GM18520 (cell line): ENCODE data around the gene NUDT17.
A peak's percentile ranks its signal among the peaks of the same experiment; 100 is the strongest.
"Not testable (repeated sequence)": the region's sequence is repeated elsewhere in the genome, so short reads cannot be mapped to it uniquely, and the experiment has no call there.

ENCODE experiments used
- ATAC-seq: cut with Tn5 transposase; IDR thresholded peaks from one replicate; pipeline ENCODE4 v1.9.1; 2021; ENCODE audit not compliant: unreplicated experiment

The NUDT17 gene

DNA sequence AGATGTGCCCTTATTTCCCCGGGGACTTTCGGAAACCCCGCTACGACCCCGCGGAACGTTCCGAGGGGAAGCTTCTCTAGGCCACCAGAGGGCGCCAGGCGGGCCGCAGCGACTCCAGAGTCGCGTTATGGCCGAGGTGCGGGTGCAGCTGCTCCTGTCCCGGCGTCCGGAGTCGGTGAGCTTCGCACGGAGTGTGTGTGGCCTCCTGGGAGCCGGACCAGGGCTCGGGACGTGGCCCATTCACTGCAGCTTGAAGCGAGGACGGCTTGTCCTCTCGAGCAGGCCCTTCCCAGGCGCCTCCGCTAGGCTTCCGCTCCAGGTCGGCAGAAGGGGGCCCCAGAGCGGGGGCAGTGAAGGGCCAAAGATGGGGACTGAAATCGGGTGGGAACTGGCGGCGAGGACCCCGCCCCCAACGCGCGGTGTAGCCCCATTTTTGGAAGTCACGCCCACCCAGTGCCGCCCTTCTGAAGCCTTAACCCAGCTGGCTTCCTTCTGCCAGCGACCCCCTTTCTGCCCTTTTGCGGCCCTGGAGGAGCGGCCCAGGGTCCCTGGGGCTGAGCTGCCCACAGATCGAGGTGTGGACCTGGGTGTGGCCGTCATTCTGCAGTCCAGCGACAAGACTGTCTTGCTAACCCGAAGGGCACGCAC is at the start of gene NUDT17:
Gene NUDT17 (plus strand): TSS at position 117 of the 648 bp plus-strand sequence. CDS start 11 bp downstream, at position 128.
- ATAC-seq = peak; percentile 37

- ATAC-seq = no peak
Observed at GRCh38 chr1:145796753-145797152, 48.7 kb upstream of the NUDT17 start.

GRCh38 chr1:145799806-145800205 is 45.6 kb upstream of the NUDT17 start:
- ATAC-seq = no peak

GRCh38 chr1:145804235-145805045 is 41.0 kb upstream of the NUDT17 start:
- ATAC-seq = no peak

- no peak for ATAC-seq
Observed at GRCh38 chr1:145805057-145805456, 40.4 kb upstream of the NUDT17 start.

GRCh38 chr1:145806408-145806807 is 39.0 kb upstream of the NUDT17 start:
- ATAC-seq = no peak

DNA sequence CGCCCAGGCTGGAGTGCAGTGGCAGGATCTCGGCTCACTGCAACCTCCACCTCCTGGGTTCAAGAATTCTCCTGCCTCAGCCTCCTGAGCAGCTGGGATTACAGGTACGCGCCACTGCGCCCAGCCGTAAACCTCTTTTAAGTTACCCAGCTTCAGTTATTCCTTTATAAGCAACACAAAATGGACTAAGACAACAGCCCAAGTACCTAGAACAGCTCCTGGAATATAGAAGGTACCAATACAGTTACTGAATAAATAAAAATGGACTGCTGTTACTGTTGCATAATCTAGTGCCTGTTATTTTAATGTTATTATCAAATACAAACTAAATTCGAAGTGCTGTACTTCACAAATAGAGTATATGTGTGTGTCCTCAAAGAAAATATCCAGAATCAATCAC is 38.6 kb upstream of the NUDT17 start:
- no peak for ATAC-seq

- ATAC-seq = not testable (repeated sequence)
Observed at GRCh38 chr1:145812977-145813810, 32.2 kb upstream of the NUDT17 start.

GRCh38 chr1:145818095-145818494 is 27.3 kb upstream of the NUDT17 start:
- not testable (repeated sequence) for ATAC-seq

- not testable (repeated sequence) for ATAC-seq
Observed at GRCh38 chr1:145822779-145823331, 22.6 kb upstream of the NUDT17 start.

- peak; percentile 80 for ATAC-seq
Observed at GRCh38 chr1:145823565-145824498, 21.6 kb upstream of the NUDT17 start, which contains the start of the genes POLR3C and RNF115. Gene POLR3C, plus strand, starts transcription at chr1:145824200. Its CDS starts 1,577 bp downstream, at chr1:145825777. Gene RNF115, minus strand, starts transcription at chr1:145824095. Its CDS starts 222 bp downstream, at chr1:145823873.

- ATAC-seq = no peak
Observed at GRCh38 chr1:145824499-145824842, 21.0 kb upstream of the NUDT17 start.

- ATAC-seq = no peak
Observed at GRCh38 chr1:145826030-145826429, 19.4 kb upstream of the NUDT17 start.

DNA sequence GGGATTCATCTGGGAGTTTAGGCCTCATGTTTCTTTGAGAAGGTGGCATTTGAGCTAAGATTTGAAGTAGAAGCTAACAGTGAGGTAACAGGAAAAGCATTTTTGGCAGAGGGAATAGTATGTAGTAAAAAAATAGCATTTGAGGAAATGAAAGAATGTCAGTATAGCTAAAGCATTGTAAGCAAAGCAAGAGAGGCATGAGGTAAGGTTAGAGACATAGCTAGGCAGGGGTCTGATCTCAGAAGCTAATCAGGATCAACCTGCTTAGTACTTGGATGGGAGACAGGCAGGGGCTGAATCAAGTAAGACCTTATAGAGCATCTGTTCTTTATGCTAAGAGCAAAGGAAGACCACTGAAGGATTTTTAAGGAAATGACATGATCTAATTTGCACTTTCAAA is 17.5 kb upstream of the NUDT17 start:
- no peak for ATAC-seq

DNA sequence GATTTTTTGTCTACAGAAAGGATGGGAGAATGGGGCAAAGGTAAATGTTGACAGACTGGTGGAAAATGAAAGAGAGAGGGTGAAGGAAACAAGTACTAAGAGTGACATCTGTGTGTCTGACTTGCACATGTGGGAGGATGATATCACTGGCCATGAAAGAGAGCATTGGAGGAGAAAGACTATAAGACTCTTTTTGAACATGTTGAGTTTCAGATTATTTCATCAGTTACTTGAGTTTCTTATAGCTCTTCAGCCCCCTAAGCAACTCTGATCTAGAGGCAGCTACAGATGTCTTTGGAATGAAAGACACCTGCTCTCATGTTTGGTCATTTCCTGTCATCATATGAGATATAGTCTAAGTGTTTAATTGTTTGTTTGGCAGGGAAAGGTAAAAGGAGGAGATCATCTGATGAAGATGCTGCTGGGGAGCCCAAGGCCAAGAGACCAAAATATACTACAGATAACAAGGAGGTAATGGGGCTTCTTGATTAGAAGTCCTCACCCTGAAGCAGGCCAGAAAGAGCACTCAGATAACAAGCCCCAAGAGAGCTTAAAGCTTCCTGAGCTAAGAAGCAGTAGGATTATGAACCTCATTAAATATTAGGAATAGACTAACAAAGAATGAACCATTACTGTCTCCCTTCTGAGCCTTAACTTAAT is 16.9 kb upstream of the NUDT17 start:
- ATAC-seq = no peak

GRCh38 chr1:145830810-145831209 is 14.6 kb upstream of the NUDT17 start:
- not testable (repeated sequence) for ATAC-seq

GRCh38 chr1:145837656-145838055 is 7.8 kb upstream of the NUDT17 start:
- ATAC-seq = no peak

DNA sequence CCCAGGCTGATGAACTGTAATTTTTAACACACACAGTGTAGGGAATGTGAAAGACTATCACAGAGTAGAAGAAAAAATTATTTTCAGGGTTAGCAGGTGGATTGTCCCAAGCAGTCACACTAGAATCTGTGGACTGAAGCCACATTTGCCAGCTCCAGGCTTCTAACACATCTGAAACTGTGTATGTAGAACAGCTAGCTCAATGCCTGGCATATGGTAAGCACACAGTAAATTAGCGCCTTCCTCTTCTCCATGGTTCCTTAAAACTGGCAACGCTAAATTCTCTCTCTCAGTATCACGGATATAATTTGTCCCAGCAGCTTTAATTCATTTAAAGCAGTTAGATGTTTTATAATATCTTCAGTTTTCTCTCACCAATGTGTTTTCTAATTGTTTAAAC is 2.4 kb upstream of the NUDT17 start:
- no peak for ATAC-seq

- ATAC-seq = peak; percentile 44
Observed at GRCh38 chr1:145845144-145845513, 301 bp upstream of the NUDT17 start.
